ENCODE data around the gene MCM6.

GRCh38 chr2:135899567-135899966 is 23.3 kb upstream of the MCM6 start:
- TF ChIP-seq POLR2A (IDR thresholded peaks at IDR 0.05) (no peak), CTCF (IDR thresholded peaks at IDR 0.05) (no peak)
